ENCODE measurements around the gene DAND5. TPM values are rescaled to one million over a fixed set of nuclear protein-coding genes. Genes with fewer than 3 reads are reported as not detected.
A peak's percentile ranks its signal among the peaks of the same experiment; 100 is the strongest.

The DAND5 gene
- total and polyA plus RNA-seq, 9 of the 15 experiments (the other 6 are each of a cell fraction or from before 2014, with no cell fraction given) = 0.22 to 0.83 (median 0.60) TPM

DNA sequence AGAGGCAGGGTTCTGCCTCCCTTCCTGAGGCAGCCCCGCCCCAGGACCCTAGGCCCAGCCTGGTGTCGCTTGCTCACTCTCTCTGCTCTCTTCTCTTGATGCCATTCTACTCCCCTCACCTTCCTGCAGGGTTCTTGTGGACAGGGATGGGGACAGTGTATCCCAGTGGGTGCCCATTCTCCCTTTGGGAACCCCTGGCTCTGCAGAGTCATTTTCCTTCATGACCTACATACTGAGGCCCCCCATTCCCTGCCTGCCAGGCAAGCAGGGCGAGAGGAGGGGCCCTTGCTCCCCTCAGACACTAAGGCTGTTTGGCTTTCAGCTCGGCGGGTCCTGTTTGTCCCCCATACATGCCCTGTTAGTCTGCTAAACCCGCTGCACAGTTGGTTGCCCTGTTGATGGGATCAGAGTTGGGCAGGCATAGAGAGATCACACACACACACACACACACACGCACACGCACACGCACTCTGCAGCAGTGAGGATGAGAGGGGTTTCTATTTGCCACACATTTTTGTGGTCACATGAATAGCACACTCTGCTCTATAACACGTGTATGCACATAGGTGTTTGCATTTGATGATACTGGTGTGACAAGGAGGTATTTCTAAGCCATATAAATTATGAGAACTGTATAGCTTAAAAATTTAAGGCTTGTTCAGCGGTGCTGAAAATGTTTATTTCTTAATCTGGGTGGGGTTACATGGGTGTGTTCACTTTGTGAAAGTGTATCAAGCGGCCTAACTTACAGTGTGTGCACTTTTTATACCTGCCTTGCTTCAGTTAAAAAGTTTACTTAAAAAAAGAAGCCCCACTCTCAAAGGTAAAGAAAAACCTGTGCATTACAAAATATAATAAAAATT, 46.2 kb downstream of the DAND5 start:
- 60% methylated on average over 12 of the region's 12 CpGs for WGBS (ENCODE audit: insufficient coverage, low coverage, missing lambda C conversion rate)
- Histone ChIP-seq H3K27ac (ENCODE audit: extremely low read depth, low read depth, low read length) (peak overlapping the region; percentile 55), H3K4me2 (ENCODE audit: insufficient read depth, low read length) (peak overlapping the region; percentile 58), H3K79me2 (ENCODE audit: control insufficient read depth, insufficient read depth, low read length) (peaks cover 76% of the 10 kb centered on the region), H3K9ac (ENCODE audit: insufficient read depth in 1 of 2, low read depth in 2 of 2, low read length in 2 of 2) (peak overlapping the region; percentile 8 to 73), H4K20me1 (replicated peaks; ENCODE audit: control insufficient read depth, insufficient read depth, low read length) (no peaks in the 10 kb centered on the region), H3K9me3 (replicated peaks; ENCODE audit: control insufficient read depth, insufficient read depth, low read depth, low read length) (no peaks in the 10 kb centered on the region), H2AFZ (ENCODE audit: low read depth, low read length) (0 out of 2 replicates have a peak overlapping the region, but pooled peaks have one; percentile 40), H3K4me1 (replicated peaks in 1 of 2; ENCODE audit: control insufficient read depth in 2 of 2, insufficient read depth in 2 of 2, low read length in 2 of 2) (peaks cover 53 to 76% of the 10 kb centered on the region in 2 experiments), H3K9me1 (ENCODE audit: control insufficient read depth, insufficient read depth, low read length) (no peaks in the 10 kb centered on the region), H3K4me3 (no peak overlapping the region), H3K36me3 (ENCODE audit: control insufficient read depth, insufficient read depth, low read length) (no peaks in the 10 kb centered on the region), H3K27me3 (ENCODE audit: control insufficient read depth in 2 of 2, insufficient read depth in 2 of 2, low read length in 2 of 2) (no peaks in the 10 kb centered on the region)
- peak; percentile 72 for FAIRE-seq
- CTCF ChIA-PET (ENCODE audit: low intra/inter-chr PET ratio) = no interaction called here
- ATAC-seq = peak; percentile 30
- in situ Hi-C loops (cut with MboI) = no loop called here
- intact Hi-C loops (cut with micrococcal nuclease) = no loop called here
- BruUV-seq (replicated peaks) = no TSS peak
- peak in 1 of 4 experiments; percentile 38 for DNase-seq (ENCODE audit: extremely low read depth in 1 of 4, low spot score in 3 of 4)
- POLR2A ChIA-PET = interaction anchor here (1.0 to 1.9 kb wide), 2 partner anchors 10 to 13 kb away, joined by 3 to 5 read pairs; no protein-coding TSS in a partner anchor
- TF ChIP-seq POU5F1 (IDR thresholded peaks at IDR 0.05; ENCODE audit: borderline replicate concordance, low read depth, low read length, partially characterized antibody) (no peak), SMC3 (conservative IDR thresholded peaks at IDR 0.05; ENCODE audit: insufficient read depth, low read depth, low read length) (no peak), CTCF (IDR thresholded peaks at IDR 0.05 in 2 of 3, conservative IDR thresholded peaks at IDR 0.05 in 1 of 3; ENCODE audit: insufficient read depth in 2 of 3, low read depth in 1 of 3, low read length in 3 of 3) (no peak), ZNF146 (CRISPR knock-in tag; IDR thresholded peaks at IDR 0.05; ENCODE audit: unreplicated experiment) (no peak), L3MBTL2 (IDR thresholded peaks at IDR 0.05) (peak; percentile 25; the same call in 1 of the 2 replicates), ARID1B (IDR thresholded peaks at IDR 0.05) (peak; percentile 21; the same call in 1 of the 2 replicates), MYC (IDR thresholded peaks at IDR 0.05; ENCODE audit: low read depth, low read length) (no peak), MYC (CRISPR knock-in tag; IDR thresholded peaks at IDR 0.05; ENCODE audit: borderline replicate concordance, low read depth) (no peak), THRAP3 (IDR thresholded peaks at IDR 0.05; ENCODE audit: borderline replicate concordance) (no peak), ETS2 (tag; IDR thresholded peaks at IDR 0.05; ENCODE audit: borderline replicate concordance, poor library complexity, severe bottlenecking) (no peak), ZNF592 (IDR thresholded peaks at IDR 0.05) (0 out of 2 replicates have a peak, but pooled peaks have one; percentile 41)
- TF ChIP-seq, protein P1, sequence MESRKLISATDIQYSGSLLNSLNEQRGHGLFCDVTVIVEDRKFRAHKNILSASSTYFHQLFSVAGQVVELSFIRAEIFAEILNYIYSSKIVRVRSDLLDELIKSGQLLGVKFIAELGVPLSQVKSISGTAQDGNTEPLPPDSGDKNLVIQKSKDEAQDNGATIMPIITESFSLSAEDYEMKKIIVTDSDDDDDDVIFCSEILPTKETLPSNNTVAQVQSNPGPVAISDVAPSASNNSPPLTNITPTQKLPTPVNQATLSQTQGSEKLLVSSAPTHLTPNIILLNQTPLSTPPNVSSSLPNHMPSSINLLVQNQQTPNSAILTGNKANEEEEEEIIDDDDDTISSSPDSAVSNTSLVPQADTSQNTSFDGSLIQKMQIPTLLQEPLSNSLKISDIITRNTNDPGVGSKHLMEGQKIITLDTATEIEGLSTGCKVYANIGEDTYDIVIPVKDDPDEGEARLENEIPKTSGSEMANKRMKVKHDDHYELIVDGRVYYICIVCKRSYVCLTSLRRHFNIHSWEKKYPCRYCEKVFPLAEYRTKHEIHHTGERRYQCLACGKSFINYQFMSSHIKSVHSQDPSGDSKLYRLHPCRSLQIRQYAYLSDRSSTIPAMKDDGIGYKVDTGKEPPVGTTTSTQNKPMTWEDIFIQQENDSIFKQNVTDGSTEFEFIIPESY (CRISPR knock-in tag; IDR thresholded peaks at IDR 0.05) = peak; percentile 12; the same call in 1 of the 2 replicates

All from K562 (cell line).